GM21390 (cell line): ENCODE data around the gene NPR2.
A peak's percentile ranks its signal among the peaks of the same experiment; 100 is the strongest.

ENCODE experiments used
- ATAC-seq: cut with Tn5 transposase; IDR thresholded peaks from one replicate; pipeline ENCODE4 v1.9.1; 2021; ENCODE audit not compliant: unreplicated experiment

The NPR2 gene

DNA sequence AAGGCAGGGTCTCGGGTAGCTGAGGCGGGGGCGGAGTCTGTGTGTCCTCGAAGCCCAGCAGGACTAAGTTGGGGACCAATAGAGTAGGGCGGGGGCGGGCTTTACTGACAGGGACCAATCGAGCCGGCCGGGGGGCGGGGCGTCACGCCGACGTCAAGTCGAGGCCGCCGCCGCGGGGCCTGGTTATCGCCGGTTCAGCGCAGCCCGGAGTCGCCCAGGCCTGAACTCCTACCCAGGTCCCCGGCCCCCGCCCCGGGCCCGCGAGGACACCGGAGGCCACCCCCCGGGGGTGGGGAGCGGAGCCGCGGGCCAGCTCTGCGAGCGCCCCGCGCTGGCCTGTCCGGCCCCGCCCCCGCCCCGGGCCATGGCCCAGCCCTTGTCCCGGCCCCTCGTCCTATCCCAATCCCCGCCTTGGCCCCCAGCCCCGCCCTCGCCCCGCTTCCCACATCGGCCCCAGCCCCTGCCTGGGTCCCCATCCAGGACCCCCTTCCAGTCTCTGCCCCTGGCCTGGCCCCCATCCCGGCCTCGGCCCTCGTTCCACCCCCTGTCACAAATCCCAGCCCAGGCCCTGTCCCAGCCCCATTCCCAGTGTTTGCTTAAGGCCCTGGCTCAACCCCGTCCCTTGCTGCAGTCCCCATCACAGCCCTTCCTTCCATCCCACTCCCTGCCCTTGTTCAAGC lies 37.8 kb downstream of the NPR2 start, which contains the start of gene TMEM8B:
Gene TMEM8B (plus strand): TSS at position 145 of the 680 bp plus-strand sequence. CDS start 220 bp downstream, at position 365.
- ATAC-seq = peak; percentile 80

DNA sequence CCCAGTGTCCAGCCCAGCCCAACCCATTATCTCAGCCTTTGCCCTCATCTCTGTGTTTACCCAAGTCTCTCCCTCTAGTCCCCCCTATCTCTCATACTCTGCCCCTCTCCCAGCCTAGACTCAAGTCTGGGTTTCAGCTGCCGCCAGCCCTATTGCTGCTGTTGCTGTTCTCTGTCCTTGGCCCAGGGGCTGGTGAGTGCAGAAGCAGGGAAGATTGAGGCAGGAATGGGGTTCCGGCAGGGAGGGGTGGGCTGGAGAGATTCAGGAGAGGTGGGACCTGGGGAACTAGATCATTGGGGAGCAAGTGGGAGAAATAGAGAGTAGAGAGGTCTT lies 38.3 kb downstream of the NPR2 start:
- no peak for ATAC-seq

DNA sequence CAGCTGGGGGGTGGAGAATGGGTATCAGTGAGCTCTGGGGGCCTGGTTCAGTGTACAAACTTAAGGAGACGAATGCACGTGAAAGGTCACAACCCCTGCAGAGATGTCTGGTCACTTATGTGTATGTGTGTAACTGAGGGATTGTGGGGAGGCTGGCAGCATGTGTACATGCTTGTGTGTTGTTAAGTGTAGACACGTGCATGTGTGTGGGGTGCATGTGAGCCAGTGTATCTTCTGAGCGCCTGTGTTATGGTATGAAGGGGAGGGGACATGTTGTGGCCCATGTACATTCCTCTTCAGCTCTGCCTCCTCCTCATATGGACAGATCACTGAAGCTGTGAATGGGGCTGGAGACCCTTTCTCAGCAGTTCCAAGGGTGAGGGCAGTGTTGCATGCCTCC lies 39.6 kb downstream of the NPR2 start:
- ATAC-seq = no peak

DNA sequence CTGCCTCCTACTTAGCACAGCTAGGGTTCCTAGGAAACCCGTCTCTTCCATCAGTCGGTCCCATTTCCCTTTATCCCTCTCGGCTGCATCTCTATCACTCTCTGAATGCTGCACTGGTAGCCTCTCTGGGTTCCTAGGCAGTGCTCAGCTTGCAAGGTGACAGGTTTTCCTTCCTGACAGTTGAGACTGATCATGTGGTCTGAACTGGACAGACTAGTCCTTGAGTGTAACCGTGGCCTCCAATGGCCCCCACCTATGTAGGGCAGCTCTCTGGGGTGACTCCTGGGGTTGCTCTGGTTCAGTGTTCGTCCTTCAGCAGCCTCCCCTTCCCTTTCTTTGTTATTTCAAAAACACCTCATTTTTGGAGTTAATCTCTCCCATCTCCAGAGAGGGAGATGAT lies 41.4 kb downstream of the NPR2 start:
- no peak for ATAC-seq

DNA sequence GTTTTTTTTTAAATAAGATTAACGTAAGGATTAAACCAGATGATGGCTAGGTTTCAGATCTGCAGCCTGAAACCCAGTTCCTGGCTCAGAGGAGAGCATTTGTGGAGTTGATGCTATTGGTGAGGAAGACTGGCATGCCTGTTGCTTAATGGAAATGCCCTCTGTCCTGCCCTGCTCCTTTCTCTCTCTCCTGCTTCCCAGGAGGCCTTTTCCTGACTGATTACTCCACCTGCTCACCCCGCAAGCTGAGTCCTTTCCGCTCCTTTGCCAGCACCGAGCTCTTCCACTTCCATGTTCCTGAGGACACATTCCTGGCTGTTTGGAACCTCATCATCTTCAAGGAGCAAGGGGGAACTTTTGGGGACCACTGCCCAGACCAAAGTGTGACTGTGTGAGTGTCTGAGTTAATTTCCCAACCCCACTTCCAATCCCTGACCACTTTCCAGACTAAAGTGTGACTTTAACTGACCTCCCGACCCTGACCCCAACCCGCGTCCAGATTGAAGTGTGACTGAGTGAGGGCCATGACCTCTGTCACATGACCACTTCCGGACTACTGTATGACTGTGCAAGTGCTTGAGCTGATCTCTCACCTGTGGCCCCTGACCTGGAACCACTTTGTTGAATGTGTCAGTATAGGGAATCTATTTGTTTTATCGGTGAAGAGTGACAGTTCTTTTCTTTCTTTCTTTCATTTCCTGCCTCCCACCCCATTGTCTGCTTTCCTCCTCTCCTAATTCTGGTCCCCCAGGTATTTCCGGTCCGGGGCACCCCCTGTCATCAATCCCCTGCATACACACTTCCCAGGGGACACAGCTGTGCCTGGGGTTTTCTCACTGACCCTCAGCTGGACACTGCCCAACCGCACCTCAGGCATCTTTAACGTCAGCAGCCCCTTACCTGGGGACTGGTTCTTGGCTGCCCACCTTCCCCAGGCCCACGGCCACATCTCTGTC lies 43.1 kb downstream of the NPR2 start:
- ATAC-seq = no peak

DNA sequence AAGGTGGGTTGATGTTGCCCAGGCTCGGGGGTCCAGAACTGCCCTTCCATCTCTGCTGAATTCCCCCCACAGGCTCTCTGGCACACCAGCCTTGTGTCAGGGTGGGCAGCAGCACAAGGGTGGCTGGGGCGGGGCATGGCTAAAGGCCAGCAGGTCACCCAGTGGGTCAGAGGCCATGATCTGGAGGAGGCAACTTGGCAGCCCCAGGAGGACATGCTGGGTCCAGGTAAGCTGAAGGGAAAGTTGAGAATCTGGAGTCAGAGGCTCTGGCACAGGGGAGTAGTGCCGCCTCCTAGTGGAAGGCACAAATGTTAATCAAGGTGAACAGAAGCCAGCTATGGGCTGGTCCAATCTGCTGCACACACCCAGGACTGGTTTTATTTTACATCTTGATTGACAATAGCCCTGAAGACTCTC lies 43.8 kb downstream of the NPR2 start:
- ATAC-seq = no peak

DNA sequence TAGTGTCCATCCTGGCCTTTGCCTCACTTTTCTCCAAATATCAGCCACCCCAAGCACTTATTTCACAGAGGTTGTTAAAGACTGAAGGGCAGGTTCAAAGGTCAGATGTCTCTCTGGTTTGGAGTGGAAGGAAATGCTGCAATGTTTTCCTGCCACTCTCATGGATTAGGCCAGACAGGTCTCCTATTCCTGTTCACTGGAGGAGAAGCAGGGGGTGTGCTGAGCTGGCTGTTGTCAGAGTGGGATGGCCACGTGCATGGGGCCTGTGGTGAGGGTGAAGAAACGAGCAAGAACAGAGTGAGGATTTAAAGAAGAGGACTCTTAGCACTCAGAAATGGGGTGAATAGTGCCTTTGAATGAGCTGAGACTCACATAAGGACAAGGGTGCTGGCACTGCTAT lies 44.4 kb downstream of the NPR2 start:
- ATAC-seq = no peak

DNA sequence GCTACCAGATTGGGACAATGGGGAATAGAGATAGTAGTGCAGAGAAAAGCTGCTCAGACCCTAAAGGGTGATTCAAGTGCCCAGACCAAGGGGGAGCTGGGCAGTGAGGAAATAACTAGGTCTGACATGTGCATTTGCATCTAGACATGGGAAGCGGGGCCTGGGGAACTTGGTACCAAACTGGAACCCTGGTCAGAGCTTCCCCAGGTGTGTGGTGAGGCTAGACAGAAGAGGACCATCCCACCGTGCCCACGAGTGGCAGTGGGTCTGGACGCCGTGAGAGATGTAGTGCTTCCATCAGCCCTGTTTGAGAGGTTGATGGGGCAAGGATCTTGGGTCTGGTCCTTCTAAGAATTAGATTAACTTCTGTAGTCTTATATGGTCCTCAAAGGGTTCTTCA lies 45.2 kb downstream of the NPR2 start:
- ATAC-seq = no peak

DNA sequence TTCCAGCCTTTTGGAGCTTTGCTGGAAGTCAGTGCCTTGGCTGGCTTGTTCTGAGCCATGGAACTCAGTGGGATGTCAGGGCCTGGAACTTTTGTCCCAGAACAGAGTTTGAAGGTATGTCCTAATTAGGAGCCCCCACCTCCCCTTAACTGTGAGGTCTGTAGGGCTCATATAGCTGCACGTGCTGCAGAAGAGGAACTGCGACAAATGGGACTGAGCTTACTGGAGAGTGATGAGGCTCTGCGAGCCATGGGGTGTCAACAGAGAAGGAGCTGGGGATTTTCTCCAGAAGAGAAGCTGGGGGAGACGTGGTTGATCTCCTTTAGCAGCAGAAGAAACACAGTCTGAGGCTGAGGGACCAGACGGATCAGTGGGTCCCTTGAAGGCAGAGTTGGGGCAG lies 48.5 kb downstream of the NPR2 start:
- ATAC-seq = no peak

DNA sequence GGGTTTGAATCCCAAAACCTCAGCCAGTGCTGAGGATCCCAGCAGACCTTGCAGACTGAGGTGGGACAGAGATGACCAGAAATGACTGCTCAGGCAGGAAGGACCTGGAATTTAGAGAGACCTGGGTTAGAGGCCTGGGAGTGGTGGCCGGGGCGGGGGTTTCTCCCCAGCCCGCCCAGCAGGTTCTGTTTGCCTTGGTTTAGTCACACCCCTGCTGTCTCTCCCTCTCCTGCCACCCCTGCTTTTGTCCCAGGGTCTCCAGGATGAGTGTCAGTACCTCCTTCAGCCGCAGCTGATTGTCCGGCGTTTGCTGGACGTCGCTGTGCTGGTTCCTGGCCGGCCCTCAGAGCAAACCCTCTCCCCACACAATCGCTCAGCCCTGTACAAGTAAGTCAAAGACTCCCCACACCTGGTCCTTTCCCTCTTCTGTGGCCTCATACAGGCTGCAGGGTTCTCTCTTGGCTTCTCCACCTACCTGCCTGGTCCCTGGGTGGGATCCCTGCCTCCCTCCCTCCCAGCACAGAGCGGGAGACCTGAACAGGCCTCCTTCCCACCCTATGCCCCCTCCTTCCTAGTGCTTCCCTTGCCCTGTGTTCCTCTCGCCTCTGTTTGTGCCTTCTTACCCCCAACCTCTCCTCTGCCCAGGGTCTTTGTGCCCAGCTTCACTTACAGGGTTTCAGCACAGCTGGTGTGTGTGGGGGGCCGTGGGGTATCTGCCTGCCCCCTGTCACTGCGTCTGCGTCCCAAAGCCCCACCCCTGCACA lies 49.7 kb downstream of the NPR2 start:
- ATAC-seq = no peak

DNA sequence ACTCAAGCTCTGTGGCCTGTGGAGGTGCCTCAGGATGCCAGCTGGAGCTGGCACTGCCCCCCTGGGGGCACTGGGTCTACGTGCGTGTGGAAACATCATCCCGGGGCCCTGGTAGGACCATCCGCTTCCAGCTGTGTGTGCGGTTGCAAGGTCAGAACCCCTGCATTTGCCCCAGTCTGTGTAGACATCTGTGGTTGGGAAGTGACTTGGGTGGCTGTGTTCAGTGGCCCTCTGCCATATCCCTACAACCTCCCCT lies 50.2 kb downstream of the NPR2 start:
- no peak for ATAC-seq

DNA sequence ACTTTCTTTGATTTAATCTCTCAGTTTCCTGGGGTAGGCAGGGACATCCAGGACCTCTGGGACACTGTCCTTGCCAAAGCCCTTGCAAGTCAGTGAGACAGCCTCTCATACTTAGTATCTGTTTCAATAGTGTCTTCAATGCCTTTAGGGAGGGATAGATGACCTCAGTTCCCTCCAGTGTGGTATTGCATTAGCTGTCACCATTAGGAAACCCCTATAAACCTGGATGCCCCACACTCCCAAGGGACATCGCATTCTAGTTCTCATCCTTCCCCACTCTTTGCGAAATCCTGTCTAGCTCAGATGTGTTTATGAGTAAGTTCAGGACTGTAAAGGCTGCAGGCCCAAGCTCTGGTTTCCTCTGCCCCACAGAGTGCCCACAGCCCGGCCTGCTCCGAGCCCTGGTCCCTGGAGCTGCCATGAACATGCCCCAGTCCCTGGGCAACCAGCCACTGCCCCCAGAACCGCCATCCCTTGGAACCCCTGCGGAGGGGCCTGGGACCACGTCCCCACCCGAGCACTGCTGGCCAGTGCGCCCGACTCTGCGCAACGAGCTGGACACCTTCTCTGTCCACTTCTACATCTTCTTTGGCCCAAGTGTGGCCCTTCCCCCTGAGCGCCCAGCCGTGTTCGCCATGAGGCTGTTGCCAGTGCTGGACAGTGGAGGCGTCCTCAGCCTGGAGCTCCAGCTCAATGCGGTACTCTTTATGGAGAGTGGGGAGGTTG lies 50.8 kb downstream of the NPR2 start:
- ATAC-seq = peak; percentile 5

DNA sequence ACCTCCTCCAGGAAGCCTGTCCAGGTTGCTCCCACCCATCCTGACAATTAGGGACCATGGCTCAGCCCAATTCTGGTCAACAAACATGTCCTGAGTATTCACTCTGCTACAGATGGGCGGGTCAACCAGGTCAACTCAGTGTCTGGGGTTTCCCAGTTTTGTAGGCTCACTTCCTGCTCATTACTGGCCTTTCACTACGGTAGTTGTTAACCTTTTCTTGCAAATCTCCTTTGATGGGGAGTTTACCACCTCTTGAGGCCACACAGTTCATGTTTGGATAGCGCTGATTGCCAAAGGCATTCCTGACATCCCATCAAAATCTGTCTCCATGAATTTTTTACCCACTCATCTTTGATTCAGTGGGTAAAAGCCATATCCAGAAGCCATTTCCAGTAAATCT lies 51.4 kb downstream of the NPR2 start:
- ATAC-seq = peak; percentile 55

DNA sequence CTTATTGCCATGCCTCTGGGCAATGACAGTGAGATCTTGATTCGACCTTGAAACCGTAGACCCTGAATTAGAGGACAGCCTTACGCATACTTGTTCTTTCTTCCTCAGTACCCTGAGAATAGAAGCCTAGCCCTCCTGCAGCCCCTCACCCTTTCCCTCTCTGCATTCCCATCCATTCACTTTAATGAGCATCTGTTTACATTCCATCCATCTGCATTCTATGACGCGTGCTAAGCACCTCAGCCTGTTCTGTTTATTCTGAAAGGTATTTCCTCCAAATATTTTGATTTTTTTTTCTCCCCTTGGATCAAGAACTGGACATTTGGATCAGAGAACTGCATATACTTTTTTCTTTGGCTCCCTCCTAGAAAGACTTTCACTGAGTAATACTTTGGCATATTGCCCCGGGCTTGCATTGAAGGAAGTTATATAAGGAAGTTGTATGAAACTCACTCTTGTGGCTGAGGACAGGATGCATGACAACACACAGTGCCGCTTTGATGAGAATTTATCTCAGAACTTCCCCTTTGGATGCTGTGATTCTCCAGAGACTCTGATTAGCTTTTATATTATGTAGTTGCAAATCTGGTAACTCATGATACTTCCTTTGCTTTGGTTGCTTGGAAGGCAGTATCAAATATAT lies 53.4 kb downstream of the NPR2 start:
- ATAC-seq = no peak

DNA sequence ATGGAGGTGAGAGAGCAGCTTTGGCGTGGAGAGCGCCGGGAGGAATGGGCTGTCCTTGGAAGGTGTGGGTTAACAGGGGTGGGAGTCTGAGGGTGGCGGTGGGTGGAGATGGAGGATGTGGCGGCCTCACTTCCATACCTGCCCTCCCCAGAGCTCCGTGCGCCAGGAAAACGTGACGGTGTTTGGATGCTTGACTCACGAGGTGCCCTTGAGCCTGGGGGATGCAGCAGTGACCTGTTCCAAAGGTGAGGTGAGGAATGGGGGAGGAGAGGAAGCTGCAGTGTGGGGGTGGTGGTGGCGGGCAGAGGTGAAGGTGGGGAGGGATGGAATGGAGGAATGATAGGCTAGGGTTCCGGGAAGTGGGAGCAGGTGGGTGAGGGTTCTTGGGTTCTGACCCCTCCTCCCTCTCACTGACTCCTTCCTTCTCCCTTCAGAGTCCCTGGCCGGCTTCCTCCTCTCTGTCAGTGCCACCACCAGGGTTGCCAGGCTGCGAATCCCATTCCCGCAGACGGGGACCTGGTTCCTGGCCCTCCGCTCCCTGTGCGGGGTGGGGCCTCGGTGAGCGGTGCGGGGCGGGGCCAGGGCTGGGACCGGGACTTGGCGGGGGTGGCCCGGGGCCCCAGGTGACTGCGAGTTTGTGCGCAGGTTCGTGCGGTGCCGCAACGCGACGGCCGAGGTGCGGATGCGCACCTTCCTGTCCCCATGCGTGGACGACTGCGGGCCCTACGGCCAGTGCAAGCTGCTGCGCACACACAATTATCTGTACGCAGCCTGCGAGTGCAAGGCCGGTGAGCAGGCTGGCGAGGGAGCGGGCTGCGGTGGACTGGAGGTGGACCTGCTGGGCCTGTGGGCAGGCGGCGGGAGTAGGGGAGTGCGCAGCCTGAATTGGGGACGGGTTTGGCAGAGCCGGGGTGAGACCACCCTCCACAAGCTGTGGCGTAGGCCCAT lies 54.7 kb downstream of the NPR2 start:
- no peak for ATAC-seq

DNA sequence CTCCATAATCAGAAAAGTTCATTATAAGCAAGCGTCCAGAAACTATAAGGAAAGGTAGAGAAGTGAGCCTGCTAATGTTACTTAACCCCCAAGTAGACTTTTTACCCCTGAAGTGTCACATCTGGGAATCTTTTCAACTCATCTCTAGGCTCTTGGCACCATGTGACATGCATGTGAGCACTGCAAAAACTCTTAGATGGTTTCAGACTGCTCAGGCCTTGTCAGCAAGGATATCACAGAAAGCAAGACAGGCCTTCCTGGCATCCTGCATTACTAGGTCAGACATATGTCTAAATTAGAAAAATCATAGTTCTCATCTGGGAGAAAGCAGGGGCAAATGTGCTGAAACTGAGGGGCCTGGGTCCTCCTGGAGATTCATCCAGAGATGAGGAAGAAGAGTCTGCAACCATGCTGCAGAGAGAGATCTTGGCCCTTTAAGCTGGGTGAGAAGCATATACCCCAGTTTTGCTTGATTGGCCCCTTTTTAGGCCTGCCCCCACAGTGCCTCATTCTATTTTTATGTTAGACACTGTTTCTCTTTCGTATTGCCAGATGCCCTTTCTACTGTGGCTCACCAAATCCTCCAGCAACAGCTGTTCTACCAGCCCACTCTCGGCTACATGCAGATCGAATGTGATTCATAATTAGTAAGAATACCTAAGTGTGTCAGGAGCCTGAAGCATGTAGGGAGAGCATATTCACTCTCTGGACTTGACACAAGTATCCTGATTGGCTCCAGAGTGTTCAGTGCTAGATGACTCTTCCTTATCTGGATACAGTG lies 56.6 kb downstream of the NPR2 start:
- peak; percentile 87 for ATAC-seq

DNA sequence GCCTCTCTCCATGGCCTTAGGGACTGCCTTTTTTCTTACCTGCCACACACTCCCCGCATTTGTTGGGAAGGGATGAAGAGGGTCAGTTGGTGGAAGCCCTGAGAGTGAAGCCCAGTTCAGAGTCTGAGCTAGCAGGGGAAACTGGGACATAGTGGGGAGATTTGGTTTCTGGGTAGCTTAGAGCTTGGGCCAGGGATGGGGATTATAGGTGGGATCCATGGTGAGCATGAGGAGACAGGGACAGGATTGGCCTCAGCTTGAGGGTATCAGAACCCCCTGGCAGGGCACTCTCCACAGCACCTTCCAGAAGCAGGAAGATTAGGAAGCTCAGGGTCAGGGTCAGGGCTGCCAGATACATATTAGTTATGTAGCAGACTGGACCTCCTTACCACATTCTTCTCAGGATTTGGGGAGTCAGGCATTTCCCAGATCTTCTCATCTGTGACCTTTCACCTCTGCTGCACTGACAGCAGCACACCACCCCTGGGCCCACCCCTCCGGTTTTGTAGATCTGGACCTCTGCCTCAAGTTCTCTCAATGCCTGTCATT lies 61.0 kb downstream of the NPR2 start:
- ATAC-seq = no peak
